Hindlimb muscle (tissue), 1 donor: ENCODE results near the gene LCMT2. TPM values are rescaled to one million over a fixed set of nuclear protein-coding genes. Genes with fewer than 3 reads are reported as not detected.
A peak's percentile ranks its signal among the peaks of the same experiment; 100 is the strongest.

ENCODE experiments used
- DNase-seq: peaks from one replicate; pipeline ENCODE4 v3.0.0-alpha.2; 2013
- polyA plus RNA-seq: library from polyadenylated mRNA; unstranded; fragments of 120-200 nt; gene quantifications from one replicate; pipeline ENCODE4 v1.2.1, GENCODE V29; 2013; ENCODE audit not compliant: insufficient read length

LCMT2 gene, protein sequence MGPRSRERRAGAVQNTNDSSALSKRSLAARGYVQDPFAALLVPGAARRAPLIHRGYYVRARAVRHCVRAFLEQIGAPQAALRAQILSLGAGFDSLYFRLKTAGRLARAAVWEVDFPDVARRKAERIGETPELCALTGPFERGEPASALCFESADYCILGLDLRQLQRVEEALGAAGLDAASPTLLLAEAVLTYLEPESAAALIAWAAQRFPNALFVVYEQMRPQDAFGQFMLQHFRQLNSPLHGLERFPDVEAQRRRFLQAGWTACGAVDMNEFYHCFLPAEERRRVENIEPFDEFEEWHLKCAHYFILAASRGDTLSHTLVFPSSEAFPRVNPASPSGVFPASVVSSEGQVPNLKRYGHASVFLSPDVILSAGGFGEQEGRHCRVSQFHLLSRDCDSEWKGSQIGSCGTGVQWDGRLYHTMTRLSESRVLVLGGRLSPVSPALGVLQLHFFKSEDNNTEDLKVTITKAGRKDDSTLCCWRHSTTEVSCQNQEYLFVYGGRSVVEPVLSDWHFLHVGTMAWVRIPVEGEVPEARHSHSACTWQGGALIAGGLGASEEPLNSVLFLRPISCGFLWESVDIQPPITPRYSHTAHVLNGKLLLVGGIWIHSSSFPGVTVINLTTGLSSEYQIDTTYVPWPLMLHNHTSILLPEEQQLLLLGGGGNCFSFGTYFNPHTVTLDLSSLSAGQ
- 6.1 TPM for polyA plus RNA-seq

DNA sequence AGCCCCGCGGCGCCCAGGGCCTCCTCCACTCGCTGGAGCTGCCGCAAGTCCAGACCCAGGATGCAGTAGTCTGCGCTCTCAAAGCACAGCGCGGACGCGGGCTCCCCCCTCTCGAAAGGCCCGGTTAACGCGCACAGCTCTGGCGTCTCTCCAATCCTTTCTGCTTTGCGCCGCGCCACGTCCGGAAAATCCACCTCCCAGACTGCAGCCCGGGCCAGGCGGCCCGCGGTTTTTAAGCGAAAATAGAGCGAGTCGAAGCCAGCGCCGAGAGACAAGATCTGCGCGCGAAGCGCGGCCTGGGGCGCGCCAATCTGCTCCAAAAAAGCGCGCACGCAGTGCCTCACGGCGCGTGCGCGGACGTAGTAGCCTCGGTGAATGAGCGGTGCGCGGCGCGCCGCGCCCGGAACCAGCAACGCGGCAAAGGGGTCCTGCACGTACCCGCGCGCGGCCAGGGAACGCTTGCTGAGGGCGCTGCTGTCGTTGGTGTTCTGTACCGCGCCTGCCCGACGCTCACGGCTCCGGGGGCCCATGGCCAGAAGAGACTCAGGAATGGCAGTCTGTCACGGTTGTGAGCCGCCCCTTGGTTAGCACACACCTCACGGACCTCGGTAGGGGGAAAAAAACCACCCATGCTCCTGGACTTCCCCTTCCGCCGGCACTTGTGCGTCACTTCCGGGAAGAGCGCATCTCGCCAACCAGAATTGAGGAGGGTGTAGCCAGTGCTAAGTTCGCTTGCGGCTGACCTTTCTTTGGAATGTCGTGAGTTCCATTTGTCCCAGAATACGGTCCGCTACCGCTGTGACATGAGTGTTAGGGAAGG is at the start of gene LCMT2:
TSS of gene LCMT2 (minus strand) at position 614 of the 820 bp plus-strand sequence. CDS start at position 530, 84 bp downstream.
- peak; percentile 96 for DNase-seq

DNA sequence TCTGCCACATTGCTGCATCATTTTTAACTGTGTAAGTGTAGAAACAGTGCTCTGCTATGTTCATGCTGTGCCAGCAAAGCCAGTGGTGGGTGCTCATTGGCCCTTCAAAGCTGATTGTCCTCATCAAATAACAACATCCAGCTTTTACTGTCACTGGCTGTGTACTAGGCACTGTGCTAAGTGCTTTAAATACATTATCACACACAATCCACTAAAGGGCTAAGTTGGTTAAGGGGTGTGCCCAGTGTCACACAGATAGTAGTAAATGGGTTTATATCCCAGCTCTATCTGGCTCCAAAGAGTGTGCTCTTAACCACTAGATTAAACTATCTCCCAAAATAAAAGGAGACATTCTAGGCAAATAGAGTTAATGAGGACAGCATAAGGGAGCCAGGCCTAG is 48.2 kb upstream of the LCMT2 start:
- no peak for DNase-seq

DNA sequence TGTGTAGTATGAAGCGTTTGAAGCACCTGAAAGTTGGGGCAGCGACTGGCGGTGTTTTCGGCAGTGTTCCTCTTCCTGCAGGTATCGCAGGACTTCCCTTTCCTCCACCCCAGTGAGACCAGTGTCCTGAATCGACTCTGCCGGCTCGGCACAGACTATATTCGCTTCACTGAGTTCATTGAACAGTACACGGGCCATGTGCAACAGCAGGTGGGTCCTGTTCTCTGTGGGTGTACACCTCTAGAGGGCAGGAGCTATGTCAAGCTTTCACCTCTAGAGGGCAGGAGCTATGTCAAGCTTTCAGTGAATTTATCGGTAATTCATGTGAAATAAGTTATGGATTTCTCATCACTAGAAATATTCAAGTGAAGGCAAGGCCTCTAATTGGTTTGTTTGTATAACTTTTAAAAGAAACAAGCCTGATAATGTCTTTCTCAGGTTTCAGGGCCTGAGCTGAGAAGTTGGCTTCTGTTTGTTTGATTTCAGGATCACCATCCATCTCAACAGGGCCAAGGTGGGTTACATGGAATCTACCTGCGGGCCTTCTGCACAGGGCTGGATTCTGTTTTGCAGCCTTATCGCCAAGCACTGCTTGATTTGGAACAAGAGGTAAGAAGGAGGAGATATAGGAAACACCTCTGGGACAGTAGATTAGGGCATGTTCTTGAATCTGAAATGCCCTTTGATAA is 45.8 kb upstream of the LCMT2 start:
- DNase-seq, result no peak

DNA sequence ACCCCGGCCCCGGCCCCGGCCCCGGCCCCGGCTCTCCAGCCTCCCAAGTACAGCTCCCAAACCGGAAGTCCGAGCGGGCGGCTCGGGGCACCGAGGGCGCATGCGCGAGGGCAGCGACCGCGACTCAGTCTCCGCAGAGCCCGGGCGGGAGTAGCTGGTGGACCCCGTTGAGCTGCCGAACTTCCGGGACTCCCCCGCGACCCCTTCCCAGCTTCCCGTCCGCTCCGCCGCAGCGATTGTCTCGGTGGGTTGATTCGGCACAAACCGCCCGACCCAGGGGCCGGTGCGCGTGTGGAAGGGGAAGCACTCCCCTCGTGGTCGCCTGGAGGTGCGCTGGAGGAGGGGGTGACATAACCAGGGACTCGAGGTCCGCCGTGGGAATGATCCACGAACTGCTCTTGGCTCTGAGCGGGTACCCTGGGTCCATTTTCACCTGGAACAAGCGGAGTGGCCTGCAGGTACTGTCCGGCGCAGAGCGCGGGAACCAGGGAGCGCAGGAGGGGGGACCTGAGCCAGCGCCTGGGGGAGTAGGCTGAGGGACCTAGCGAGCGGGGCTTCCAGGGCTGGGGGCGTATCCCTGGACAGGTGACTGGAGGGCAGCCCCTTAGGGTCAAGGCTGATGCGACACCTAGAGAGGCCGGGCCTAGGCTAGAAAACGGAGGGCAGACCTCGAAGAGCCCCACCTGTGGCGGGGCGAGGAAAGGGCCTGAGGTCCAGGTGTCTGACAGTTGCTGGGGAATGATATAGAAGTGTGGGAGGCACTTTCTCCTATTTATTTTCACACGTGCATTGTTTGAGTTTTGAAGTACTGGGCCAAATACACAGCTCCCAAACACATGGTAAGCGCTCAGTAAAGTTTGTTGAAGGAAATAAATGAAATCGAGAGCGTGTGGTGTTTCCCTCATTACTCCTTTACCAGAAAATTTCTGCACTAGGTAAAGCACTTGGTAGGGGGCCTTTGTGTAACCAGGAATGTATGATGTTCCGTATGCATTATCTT is 40.9 kb upstream of the LCMT2 start, which contains the start of the genes TUBGCP4 and ZSCAN29:
TSS of gene TUBGCP4 (plus strand) at position 127 of the 1,000 bp plus-strand sequence. CDS start at position 381, 254 bp downstream.
TSS of gene ZSCAN29 (minus strand) at position 69 of the 1,000 bp plus-strand sequence. CDS start 1,130 bp downstream, outside the sequence.
- peak; percentile 85 for DNase-seq

DNA sequence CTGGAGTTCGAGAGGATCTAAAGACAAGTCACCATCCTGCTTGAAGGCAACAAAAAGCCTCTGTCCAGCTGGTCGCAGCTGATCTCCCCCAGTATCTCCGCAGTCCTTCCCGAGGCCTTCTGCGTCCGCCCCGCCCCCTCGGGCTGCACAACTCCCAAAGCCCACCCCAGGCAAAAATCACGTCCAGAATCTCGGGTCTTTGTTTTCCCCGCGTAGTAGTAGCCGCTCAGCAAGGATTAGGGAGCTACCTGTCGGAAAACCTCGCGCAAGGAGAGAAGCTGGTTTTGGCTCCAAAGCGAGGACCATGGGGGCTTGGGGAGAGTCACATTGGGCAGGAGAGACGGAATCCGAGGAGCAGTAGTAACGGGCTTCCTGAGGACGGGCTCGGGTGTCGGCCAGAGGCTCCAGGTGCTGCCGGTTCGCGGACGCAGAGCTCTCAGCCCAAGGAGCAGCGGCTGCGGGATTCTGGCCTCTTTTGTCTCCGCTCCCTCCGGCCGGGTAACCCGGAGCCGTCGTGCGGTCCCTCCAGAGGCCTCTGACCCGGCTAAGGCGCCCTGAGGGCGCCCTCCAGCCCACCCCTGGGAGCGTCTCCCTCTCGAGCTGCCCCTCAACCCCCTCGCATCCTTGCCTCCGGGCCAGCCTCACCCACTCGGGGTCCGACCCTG is 40.1 kb upstream of the LCMT2 start:
- DNase-seq, result peak; percentile 38

DNA sequence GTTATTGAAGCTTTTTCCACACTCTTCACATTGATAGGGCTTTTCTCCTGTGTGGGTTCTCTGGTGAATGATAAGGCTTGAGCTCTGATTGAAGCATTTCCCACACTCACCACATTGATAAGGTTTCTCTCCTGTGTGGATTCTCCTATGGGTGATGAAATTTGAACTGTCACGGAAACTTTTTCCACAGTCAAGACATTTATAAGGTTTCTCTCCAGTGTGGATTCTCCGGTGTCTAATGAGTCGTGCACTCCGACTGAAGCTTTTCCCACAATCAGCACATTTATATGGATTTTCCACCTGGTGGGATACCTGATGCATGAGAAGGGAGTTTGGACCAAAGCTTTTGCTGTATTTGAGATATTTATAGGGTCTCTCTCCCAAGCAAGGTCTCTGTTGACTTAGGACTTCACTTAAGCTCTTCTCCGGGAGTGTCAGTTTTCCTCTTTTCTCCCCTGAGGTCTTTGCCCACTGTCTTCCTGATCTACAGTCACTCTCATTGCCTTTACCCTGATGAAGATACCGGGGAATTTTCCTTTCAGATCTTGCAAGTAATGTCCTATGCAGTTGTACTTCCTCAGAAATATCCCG is 31.0 kb upstream of the LCMT2 start:
- no peak for DNase-seq

DNA sequence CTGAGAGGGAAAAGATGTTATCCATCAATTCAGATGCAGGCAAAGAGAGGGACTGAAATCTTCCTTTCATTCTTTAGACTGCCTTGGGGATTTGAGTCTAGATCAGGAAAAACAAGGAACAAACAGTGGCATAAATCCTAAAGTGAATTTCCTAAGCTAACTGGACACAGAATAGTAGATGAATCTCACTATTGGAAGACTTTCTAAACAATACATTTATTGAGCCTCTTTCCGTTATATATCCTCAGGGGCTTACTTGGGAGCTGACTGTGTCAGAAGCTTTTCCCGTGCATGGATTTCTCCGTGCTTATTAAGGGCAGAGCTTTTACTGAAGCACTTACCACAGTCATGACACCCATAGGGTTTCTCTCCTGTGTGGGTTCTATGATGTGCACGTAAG is 30.4 kb upstream of the LCMT2 start:
- DNase-seq, result no peak

DNA sequence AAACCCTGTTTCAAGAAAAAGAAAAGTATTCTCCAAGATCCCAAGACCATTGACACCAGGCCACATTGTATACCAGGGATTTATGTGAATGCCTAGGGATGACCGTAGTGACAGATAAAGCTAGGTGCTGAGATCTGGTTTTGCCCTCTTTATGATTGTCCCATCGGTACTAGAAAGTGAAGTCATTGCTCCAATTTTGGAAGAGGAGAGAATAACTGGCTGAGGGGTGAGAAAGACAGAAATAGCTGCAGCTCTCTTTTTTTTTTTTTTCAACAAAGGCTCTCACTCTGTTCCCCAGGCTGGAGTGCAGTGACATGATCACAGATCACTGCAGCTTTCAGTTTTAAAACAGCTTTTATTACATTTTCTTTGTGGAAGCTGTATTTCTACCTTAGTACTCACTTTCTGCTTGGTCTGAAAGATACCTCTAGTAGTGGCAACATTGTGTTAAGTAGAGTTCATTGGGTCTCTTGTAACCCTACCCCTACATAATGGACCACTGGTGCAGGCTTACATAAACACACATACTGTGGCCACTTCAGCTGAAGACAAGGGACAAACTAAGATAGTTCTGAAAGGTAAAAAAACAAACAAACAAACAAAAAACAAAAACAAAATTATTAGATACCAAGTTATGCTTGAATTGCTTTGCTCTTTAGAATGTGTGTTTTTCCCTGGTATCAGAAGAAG is 22.5 kb upstream of the LCMT2 start:
- no peak for DNase-seq

DNA sequence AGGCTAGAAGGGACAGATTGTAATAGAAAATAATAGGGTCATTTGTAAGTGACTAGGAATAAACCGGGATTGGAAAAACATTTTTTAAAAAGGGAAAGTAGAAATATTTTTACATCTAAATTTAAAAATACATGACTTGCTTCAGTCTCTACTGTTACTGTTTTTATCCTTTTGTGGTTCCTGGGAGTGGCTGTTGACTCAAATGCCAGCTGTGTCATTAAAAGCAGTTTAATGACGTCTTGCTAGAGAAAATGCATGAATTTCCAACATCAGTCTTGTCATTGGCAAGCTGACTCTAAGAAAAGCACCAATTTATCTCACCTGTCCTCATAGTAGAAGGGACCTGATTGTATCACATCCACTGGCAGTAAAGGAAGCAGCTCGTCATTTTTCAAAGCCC is 16.7 kb upstream of the LCMT2 start:
- no peak for DNase-seq

DNA sequence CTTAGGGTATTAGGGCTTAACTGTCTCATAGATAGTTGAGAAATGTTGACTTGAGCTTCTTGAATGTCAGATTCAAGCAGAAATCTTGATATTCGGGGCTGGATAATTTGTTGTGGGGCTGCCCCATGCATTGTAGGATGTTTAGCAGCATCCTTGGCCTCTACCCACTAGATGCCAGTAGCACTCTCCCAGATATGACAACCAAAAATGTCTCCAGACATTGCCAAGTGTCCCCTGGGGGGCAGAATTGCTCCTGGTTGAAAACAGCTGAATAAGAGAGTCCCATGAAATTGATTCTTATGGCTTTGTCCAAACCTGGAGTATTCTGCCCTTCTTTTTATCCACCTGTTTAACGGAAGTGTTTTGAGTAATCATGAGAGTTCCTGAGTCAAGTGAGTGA is 15.9 kb upstream of the LCMT2 start:
- no peak for DNase-seq

DNA sequence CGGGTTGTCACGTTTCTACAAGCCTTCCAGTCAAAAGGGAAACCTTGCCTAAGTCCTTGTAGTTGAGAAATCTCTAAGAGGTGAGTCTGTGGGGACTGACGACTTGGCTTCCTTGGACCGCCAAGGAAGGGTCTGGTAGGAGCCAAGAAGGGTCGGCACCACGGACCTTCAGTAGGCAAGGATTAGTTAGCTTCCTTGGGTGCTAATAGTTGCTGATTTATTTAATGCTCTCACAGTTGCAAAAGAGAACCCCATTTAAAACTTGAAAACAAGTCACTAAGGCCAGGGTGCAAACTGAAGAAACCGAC is 361 bp upstream of the LCMT2 start:
- DNase-seq, result no peak

DNA sequence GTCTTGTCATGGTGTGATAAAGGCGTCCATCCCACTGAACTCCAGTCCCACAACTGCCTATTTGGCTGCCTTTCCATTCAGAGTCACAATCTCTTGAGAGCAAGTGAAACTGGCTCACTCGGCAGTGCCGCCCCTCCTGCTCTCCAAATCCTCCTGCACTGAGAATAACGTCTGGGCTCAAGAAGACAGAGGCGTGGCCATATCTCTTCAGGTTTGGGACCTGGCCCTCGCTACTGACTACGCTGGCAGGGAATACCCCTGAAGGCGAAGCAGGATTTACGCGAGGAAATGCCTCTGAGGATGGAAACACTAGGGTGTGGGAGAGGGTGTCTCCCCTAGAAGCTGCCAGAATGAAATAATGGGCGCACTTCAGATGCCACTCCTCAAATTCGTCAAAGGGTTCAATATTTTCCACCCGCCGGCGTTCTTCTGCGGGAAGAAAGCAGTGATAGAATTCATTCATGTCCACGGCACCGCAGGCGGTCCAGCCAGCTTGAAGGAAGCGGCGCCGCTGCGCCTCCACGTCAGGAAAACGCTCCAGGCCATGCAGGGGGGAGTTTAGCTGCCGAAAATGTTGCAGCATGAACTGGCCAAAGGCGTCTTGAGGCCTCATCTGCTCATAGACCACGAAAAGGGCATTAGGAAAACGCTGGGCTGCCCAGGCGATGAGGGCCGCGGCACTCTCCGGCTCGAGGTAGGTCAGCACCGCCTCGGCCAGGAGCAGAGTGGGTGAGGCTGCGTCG is 985 bp downstream of the LCMT2 start:
- DNase-seq, result peak; percentile 15

DNA sequence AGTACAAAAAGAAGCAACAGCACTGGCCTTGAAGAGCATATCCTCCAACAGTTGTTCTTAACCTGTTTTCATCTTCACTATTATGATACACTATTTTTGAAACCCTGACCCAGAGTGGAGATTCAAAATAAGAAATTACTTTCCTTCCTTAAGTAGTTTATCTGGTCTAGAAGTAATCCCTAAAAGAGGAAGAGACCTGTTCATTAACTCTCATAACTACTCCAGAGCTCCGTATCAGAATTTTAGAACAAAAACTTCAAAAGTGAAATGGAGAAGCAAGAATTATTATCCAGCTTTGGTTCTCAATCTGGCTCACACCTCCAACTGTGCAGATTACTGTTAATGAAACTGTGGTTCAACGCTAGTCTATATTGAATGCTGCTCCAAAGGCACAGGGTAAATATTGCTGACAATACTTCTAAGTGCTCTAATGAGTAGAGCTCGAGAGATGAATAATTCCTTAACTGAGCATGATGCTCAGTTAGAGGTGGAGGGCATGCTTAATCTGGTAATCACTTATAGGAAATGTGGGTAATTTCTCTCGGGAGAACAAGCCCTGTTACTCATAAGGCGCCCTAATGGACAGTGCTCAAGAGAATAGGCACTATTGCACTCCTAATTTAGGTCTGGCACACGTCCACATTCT is 5.2 kb downstream of the LCMT2 start:
- no peak for DNase-seq

DNA sequence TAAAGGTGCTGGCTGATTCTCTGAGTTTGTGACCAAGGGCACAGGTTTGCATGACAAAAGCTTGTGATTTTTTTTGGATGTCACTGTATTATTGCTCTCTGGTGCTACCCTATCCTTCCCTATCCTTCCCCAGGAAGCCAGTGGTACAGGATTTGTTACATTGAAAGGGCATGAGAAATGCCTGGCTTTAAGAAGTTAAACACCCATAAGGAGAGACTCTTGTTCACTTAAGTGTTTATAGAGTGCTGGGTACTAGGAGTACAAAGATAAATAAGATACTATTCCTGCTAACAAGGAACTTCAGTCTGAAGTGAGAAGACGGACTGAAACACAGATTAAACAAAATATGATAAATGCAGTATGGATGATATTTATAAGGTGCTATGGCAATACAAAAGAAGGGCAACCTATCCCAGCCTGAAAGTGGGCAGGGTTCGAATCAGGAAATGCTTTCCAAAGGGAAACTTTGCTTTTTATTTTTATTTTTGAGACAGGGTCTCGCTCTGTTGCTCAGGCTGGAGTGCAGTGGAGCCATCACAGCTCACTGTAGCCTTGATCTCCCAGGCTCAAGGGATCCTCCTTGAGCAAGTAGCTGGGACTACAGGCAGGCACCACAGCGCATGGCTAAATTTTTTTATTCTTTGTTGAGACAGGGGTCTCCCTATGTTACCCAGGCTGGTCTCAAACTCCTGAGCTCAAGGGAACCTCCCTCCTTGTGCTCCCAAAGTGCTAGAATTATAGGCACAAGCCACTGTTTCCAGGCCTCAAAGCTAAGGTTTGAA is 11.2 kb downstream of the LCMT2 start:
- DNase-seq, result no peak

DNA sequence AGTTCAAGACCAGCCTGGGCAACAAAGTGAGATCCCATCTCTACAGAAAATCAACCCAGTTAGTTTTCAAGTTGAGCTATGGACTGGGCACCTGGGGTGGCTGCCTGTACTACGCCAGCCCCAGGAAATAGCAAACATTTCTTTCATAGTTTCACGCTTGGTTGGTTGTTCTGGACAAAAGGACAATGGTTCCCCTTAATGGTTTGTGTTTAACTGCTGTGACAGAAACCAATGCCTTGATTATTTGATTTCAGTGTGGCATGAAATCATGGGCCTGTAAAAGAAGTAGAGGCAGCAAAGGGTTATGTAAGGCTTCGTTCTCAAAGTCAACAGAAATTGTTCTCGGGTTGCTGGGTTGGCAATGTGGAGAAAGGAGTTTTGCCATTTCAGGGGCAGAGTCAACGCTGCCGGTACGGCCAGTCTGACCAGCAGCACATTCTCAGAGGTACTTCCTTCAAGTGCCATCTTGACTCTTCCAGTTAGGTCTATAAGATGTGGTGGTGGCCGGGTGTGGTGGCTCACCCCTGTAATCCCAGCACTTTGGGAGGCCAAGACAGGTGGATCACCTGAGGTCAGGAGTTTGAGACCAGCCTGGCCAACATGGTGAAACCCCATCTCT is 12.7 kb downstream of the LCMT2 start:
- DNase-seq, result no peak

DNA sequence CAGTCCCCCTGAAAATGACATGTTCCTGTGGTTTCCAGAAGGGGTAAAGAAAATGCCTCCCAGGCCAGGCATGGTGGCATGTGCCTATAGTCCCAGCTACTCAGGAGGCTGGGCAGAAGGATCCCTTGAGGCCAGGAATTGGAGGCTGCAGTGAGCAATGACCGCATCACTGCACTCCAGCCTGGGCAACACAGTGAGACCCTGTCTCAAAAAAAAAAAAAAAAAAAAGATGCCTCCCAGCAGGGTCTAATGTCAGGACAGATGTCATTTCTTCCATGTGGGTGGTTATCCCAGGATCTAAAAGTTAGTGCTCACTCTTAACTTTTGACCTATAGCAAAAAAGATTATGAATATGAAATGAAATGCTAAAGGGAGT is 13.4 kb downstream of the LCMT2 start:
- no peak for DNase-seq
